ENCODE measurements around the gene HEG1. TPM values are rescaled to one million over a fixed set of nuclear protein-coding genes. Genes with fewer than 3 reads are reported as not detected.

The HEG1 gene
- total and polyA plus RNA-seq, 2 of the 8 experiments (the other 6 are each of a cell fraction or from before 2014, with no cell fraction given), result 5.3 to 9.7 TPM

DNA sequence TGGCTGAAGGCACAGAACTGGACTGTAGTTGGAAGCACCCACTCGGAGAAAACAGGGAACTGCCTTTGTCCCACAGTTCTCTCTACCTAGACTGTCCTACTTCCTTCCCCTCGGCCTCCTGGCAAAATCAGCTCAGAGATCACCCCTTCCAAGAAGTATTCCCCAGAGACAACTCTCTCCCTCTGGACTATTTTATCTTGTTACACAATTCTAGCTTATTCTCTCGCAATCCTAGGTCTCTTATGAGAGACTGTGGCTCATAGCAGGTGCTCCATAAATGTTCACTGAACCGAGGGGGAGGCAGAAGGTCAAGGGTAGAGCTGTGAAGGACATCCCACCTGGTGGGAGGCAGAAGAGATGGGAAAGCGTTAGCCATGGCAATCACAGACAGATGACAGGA lies 10.6 kb downstream of the HEG1 start:
- Histone ChIP-seq H3K18ac (ENCODE audit: extremely low read depth, low read length) (no peak overlapping the region), H3K56ac (replicated peaks; ENCODE audit: insufficient read length, low read depth, low read length) (no peak overlapping the region), H4K20me1 (replicated peaks in 1 of 2; ENCODE audit: control insufficient read depth in 1 of 2, insufficient read depth in 2 of 2, low read length in 2 of 2) (no peaks in the 10 kb centered on the region), H3K4ac (replicated peaks; ENCODE audit: insufficient read length, low read depth, low read length) (no peak overlapping the region), H3K79me1 (ENCODE audit: low read depth, low read length) (peaks cover 3% of the 10 kb centered on the region; the same call in 1 of the 2 replicates), H3K14ac (ENCODE audit: insufficient read length) (no peak overlapping the region), H4K91ac (replicated peaks; ENCODE audit: insufficient read length, low read length) (no peak overlapping the region), H3K4me2 (ENCODE audit: insufficient read depth in 1 of 2, low read depth in 2 of 2, low read length in 2 of 2) (no peak overlapping the region), H2AFZ (ENCODE audit: low read length) (no peak overlapping the region), H3K23ac (ENCODE audit: insufficient read length) (no peak overlapping the region), H2BK15ac (ENCODE audit: low read length) (no peak overlapping the region), H3K4me1 (replicated peaks in 1 of 4; ENCODE audit: control insufficient read depth in 3 of 4, insufficient read depth in 4 of 4, low read length in 3 of 4) (peaks cover under 1 to 11% (median 3%) of the 10 kb centered on the region in 4 experiments; a peak in 5 of 7 replicates), H2BK120ac (replicated peaks; ENCODE audit: low read depth, low read length) (no peak overlapping the region), H2AK5ac (ENCODE audit: low read depth, low read length) (peak overlapping the region; percentile 0; the same call in 1 of the 2 replicates), H3K9ac (replicated peaks in 1 of 4; ENCODE audit: extremely low read depth in 1 of 4, low read depth in 3 of 4, low read length in 3 of 4) (no peak overlapping the region), H3K23me2 (ENCODE audit: low read depth, low read length) (no peaks in the 10 kb centered on the region), H2BK12ac (ENCODE audit: low read depth, low read length) (no peak overlapping the region), H3K79me2 (ENCODE audit: control insufficient read depth in 1 of 2, insufficient read depth in 2 of 2, low read length in 2 of 2) (no peaks in the 10 kb centered on the region; a peak in 1 of 4 replicates), H4K8ac (ENCODE audit: extremely low read depth, insufficient read depth, low read length) (no peak overlapping the region), H2BK20ac (ENCODE audit: low read length) (no peak overlapping the region), H3K9me3 (ENCODE audit: insufficient read depth in 2 of 2, low read depth in 1 of 2, low read length in 1 of 2) (no peaks in the 10 kb centered on the region), H4K5ac (ENCODE audit: insufficient read length, low read depth, low read length) (no peak overlapping the region), H3K27ac (ENCODE audit: low read depth, low read length) (no peak overlapping the region), H3K4me3 (ENCODE audit: extremely low read depth in 1 of 4, insufficient read depth in 2 of 4, low read depth in 3 of 4, low read length in 4 of 4) (no peak overlapping the region), H3K27me3 (replicated peaks in 1 of 4; ENCODE audit: control insufficient read depth in 3 of 4, extremely low read depth in 1 of 4, insufficient read depth in 3 of 4, low read length in 3 of 4) (no peaks in the 10 kb centered on the region), H3K36me3 (ENCODE audit: control insufficient read depth in 2 of 4, insufficient read depth in 4 of 4, low read length in 3 of 4) (no peaks in the 10 kb centered on the region), H2BK5ac (ENCODE audit: low read depth, low read length) (no peak overlapping the region)
- FAIRE-seq (no peak), DNase-seq (ENCODE audit: low read depth in 1 of 2, low spot score in 2 of 2) (no peak)
- ChIA-PET CTCF (ENCODE audit: partially characterized antibody) (interaction anchor here (1.7 to 1.8 kb wide), 2 partner anchors 12 to 51 kb away, joined by 4 read pairs; no protein-coding TSS in a partner anchor), POLR2A (ENCODE audit: partially characterized antibody) (interaction anchor here (0.8 kb wide), 1 partner anchor 9 kb away, joined by 3 read pairs; no protein-coding TSS in a partner anchor)
- WGBS, 2 experiments (ENCODE audit: extremely low coverage in 1 of 2, insufficient coverage in 1 of 2, insufficient read length in 1 of 2, insufficient replicate concordance in 2 of 2, low coverage in 1 of 2, low lambda C conversion rate in 2 of 2, missing lambda C conversion rate in 1 of 2), result 92% methylated on average over 5 of the region's 5 CpGs; no CpG with 5 or more reads in 1 of the 2 experiments
- no peak for TF ChIP-seq JUN (IDR thresholded peaks at IDR 0.05; ENCODE audit: low read depth, low read length)
- TF ChIP-seq CHD1 (IDR thresholded peaks at IDR 0.05; ENCODE audit: low read depth, low read length), result no peak
- no peak for TF ChIP-seq TAF1 (IDR thresholded peaks at IDR 0.05; ENCODE audit: low read depth, low read length)
- no peak for TF ChIP-seq SIN3A (conservative IDR thresholded peaks at IDR 0.05 in 1 of 2, IDR thresholded peaks at IDR 0.05 in 1 of 2; ENCODE audit: low read depth in 1 of 2, low read length in 2 of 2)
- TF ChIP-seq SIRT6 (IDR thresholded peaks at IDR 0.05; ENCODE audit: low read length), result no peak
- no peak for TF ChIP-seq YY1 (IDR thresholded peaks at IDR 0.05; ENCODE audit: low read depth, low read length)
- no peak for TF ChIP-seq CTBP2 (IDR thresholded peaks at IDR 0.05; ENCODE audit: borderline replicate concordance, insufficient read depth, insufficient read length, low read length)
- no peak for TF ChIP-seq CBX5 (IDR thresholded peaks at IDR 0.05; ENCODE audit: low read depth, low read length)
- no peak for TF ChIP-seq POLR2A (IDR thresholded peaks at IDR 0.05; ENCODE audit: control extremely low read depth in 1 of 2, low read depth in 2 of 2, low read length in 2 of 2)
- TF ChIP-seq GABPA (IDR thresholded peaks at IDR 0.05; ENCODE audit: borderline replicate concordance, insufficient read depth, low read length), result no peak
- TF ChIP-seq, protein P1, sequence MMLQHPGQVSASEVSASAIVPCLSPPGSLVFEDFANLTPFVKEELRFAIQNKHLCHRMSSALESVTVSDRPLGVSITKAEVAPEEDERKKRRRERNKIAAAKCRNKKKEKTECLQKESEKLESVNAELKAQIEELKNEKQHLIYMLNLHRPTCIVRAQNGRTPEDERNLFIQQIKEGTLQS (IDR thresholded peaks at IDR 0.05; ENCODE audit: insufficient read depth, low read depth, low read length), result no peak
- TF ChIP-seq EP300 (IDR thresholded peaks at IDR 0.05; ENCODE audit: borderline replicate concordance in 1 of 2, low read depth in 2 of 2, low read length in 2 of 2), result no peak
- TF ChIP-seq TBP (IDR thresholded peaks at IDR 0.05; ENCODE audit: low read depth, low read length), result no peak
- no peak for TF ChIP-seq SP2 (IDR thresholded peaks at IDR 0.05; ENCODE audit: low read length)
- no peak for TF ChIP-seq CREB1 (IDR thresholded peaks at IDR 0.05)

All from H1 (cell line).